NCI-H524 (cell line): ENCODE measurements around the gene MOGAT3.

Experiments used
- DNase-seq, 2 experiments: peaks; one replicate each; lab custom pipeline; 2025; lab: John Stamatoyannopoulos, UW

MOGAT3 gene

GRCh38 chr7:101160910-101161309 lies 39.9 kb downstream of the MOGAT3 start:
- no peak for DNase-seq

GRCh38 chr7:101159696-101160674 lies 40.9 kb downstream of the MOGAT3 start:
- DNase-seq, result no peak

GRCh38 chr7:101156866-101157589 lies 43.8 kb downstream of the MOGAT3 start:
- DNase-seq, result no peak

- no peak for DNase-seq
Observed at GRCh38 chr7:101156277-101156676, 44.6 kb downstream of the MOGAT3 start.

GRCh38 chr7:101155303-101155702 lies 45.5 kb downstream of the MOGAT3 start:
- no peak for DNase-seq

GRCh38 chr7:101154693-101155102 lies 46.1 kb downstream of the MOGAT3 start:
- no peak for DNase-seq

GRCh38 chr7:101153969-101154692 lies 46.7 kb downstream of the MOGAT3 start, which contains the start of gene AP1S1:
Gene AP1S1, plus strand, starts transcription at chr7:101154476. Its CDS starts 39 bp downstream, at chr7:101154515.
- DNase-seq, result peak; percentile 99

GRCh38 chr7:101151908-101152651 lies 48.8 kb downstream of the MOGAT3 start:
- no peak for DNase-seq
